Measurements from ENCODE around the gene BTF3.

DNA sequence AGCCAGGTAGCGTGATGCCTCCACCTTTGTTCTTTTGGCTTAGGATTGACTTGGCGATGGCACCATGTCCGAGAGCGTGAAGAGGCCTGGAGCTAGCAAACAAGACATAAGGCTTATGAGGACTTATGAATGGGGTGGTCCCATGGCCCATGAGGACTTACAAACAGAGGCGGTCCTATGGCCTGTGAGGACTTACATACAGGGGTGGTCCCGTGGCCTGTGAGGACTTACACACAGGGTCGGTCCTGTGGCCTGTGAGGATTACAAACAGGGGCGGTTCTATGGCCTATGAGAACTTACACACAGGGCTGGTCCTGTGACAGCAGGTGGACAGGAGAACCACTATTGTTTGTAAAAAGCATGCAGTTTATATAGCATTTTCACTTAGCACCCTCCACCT lies 28.4 kb upstream of the BTF3 start:
- TF ChIP-seq POLR2A (IDR thresholded peaks at IDR 0.05) = no peak
- TF ChIP-seq, protein P1, sequence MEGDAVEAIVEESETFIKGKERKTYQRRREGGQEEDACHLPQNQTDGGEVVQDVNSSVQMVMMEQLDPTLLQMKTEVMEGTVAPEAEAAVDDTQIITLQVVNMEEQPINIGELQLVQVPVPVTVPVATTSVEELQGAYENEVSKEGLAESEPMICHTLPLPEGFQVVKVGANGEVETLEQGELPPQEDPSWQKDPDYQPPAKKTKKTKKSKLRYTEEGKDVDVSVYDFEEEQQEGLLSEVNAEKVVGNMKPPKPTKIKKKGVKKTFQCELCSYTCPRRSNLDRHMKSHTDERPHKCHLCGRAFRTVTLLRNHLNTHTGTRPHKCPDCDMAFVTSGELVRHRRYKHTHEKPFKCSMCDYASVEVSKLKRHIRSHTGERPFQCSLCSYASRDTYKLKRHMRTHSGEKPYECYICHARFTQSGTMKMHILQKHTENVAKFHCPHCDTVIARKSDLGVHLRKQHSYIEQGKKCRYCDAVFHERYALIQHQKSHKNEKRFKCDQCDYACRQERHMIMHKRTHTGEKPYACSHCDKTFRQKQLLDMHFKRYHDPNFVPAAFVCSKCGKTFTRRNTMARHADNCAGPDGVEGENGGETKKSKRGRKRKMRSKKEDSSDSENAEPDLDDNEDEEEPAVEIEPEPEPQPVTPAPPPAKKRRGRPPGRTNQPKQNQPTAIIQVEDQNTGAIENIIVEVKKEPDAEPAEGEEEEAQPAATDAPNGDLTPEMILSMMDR (IDR thresholded peaks at IDR 0.05) = no peak
- no peak for TF ChIP-seq EP300 (IDR thresholded peaks at IDR 0.05)

Data from upper lobe of left lung (tissue), 4 donors.